ENCODE results near the gene RORB.

- TF ChIP-seq EZH2 (optimal IDR thresholded peaks at IDR 0.05; ENCODE audit: low read depth, low read length) (no peak), CTCF (IDR thresholded peaks at IDR 0.05; ENCODE audit: low read length) (no peak), EZH2phosphoT487 (IDR thresholded peaks at IDR 0.05; ENCODE audit: low read length) (no peak)
These were observed 186.2 kb downstream of the RORB start for GRCh38 chr9:74683322-74683721.

Measured in MM.1S (cell line).